ENCODE measurements around the gene DNAJC10.
"Not testable (repeated sequence)": the region's sequence is repeated elsewhere in the genome, so short reads cannot be mapped to it uniquely, and the experiment has no call there.

The DNAJC10 gene

GRCh38 chr2:182729710-182730339, 13.8 kb downstream of the DNAJC10 start:
- DNase-seq, result no peak

DNA sequence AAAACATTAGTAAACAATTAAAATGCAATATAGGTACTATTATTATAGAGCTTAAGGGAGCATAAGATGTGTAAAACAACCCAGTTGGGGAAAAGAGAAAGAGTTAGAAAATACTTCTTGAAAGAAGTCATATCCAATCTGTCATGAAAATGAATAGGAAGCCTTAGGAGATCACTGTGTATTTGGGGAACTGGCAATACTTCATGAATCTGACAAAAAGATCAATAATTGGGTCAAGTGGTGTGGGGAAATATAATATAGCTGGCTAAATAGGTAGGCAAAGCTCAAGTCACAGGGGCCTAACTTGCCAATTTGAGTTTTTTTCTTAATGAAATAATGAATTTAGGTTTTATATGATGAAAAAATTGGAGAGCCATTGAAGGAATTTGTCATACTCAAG, 14.4 kb downstream of the DNAJC10 start:
- no peak for DNase-seq

DNA sequence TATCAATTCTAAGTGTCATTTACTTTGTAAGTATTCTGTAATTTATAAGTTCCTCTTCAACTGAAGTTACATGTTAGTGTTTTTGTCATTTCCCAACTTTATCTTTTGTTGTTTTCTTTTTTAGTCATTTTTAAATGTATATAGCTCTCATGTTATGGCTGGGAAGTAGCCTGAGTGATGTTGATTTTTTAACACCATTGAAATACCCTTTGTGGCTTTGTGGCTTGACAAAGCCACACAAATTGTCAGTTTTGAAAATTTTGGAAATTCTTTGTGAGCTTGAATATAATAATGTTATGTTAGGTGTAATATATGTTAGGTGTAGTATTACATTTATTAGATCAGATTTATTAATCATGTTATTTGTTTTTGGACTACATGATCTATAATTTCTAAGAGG, 16.7 kb downstream of the DNAJC10 start:
- no peak for DNase-seq

DNA sequence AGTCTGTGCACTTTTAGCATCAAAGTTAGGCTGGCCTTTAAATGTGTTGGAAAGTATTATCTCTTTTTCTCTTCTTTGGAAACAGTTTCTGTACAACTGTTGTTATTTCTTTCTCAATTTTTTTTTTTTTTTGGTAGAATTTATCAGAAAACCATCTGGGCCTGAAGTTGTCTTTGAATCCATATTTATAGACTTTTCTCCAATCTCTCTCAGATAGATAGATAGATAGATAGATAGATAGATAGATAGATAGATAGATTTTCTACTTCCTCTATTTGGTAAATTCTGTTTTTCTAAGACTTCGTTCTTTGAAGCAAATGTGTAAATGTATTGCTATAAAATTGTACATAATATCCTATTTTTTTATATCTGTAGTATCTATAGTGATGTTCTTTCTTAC, 17.5 kb downstream of the DNAJC10 start:
- no peak for DNase-seq

DNA sequence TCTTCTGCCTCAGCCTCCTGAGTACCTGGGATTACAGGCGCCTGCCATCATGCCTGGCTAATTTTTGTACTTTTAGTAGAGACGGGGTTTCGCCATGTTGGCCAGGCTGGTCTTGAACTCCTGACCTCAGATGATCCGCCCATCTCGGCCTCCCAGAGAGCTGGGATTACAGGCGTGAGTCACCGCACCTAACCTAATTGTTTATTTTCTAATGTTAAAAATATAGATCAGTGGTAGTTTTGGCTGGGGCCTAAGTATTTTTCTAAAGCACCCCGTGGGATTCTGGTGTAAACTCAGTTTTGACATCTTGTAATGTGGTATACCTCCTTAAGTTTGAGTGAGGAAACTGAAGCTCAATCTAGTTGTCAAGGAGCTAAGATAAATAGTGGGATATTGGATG, 20.8 kb downstream of the DNAJC10 start:
- not testable (repeated sequence) for DNase-seq

GRCh38 chr2:182740701-182741100, 24.6 kb downstream of the DNAJC10 start:
- DNase-seq, result no peak

GRCh38 chr2:182741620-182742019, 25.6 kb downstream of the DNAJC10 start:
- DNase-seq, result no peak

- DNase-seq, result no peak
Measured at GRCh38 chr2:182744490-182744889, 28.4 kb downstream of the DNAJC10 start.

GRCh38 chr2:182745061-182745460, 29.0 kb downstream of the DNAJC10 start:
- no peak for DNase-seq

DNA sequence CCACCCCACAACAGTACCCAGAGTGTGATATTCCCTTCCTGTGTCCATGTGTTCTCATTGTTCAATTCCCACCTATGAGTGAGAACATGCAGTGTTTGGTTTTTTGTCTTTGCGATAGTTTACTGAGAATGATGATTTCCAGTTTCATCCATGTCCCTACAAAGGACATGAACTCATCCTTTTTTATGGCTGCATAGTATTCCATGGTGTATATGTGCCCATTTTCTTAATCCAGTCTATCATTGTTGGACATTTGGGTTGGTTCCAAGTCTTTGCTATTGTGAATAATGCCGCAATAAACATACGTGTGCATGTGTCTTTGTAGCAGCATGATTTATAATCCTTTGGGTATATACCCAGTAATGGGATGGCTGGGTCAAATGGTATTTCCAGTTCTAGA, 29.8 kb downstream of the DNAJC10 start:
- not testable (repeated sequence) for DNase-seq

DNA sequence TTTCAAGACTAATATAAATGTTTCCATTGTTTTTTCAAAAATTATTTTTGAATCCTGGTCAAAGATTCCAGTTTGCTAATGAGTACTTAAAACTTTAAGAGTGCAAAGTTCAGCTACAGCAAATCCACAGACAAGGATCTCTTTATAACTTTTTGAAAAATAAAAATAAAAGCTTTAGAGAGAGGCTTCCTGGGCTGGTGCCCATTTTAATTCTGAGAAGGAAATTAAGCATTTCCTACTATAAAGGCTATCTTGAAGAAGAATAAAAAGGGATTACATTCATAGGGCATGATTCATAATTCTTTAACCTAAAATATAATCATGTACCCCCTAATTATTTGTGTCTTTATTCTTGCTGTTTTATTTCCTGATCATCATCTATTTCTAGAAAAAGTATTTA, 38.2 kb downstream of the DNAJC10 start:
- DNase-seq, result no peak

DNA sequence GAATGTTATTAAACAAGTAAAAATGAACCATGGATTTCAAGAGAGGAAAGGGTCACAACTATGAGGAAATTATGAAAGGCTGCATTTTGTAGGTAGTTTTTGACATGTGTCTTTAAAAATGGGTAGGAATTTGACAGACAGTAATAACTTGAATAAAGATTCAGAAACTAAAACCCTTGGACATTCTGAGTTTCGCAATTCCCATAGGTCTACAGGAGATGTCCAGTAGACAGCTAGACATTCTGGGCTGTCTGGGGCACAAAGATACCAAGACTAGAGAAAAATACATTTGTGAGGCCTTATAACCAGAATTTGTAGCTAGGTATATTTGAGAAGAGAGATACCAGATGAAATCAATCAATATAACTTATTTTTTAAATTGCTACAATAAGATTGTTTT, 42.3 kb downstream of the DNAJC10 start:
- DNase-seq, result no peak

DNA sequence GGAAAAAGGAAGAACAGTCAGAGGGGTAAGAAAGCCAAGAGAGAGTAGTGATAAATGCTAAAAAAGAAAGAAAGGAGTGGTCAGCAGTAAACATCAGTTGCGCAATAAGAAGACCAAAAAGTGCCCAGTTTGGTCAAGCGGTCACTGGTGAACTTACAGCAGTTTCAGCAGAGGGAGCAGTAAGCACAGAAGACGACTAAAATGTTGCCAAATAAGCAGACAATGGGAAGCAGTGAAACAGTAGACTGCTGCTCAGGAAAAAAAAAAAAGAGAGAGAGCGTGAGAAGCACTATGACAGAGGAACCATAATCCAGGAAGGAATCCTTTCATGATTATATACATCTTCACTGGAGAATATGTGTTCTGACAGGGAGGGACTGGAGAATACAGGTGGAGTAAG, 45.8 kb downstream of the DNAJC10 start:
- DNase-seq, result no peak

DNA sequence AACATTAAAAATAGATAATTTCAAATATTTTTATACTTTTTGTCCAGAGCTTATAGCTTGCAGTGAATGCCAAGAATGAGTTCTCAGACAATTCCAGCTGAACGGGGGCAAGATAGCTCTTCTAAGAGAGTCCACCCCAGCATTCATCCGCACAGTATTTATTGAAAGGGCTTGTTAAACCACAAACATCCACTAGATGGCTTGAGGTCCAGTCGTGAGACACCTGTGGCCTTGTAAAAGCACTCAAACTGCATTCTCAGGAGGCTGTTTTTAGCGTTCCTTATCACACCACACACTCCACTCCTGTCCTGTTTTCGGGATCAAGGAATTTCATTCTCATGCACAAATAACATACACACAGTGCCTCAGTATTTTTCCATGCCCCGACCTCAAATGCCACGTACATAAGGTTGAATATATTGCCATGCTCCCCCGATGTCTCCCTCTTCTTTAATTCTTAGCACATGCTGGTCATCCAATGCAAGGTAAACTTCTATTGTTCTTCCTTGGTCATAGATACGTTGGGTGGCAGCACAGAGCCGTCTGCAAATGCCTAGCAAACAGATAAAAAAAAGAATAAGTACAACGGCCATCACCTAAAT, 47.4 kb downstream of the DNAJC10 start:
- DNase-seq, result no peak

DNA sequence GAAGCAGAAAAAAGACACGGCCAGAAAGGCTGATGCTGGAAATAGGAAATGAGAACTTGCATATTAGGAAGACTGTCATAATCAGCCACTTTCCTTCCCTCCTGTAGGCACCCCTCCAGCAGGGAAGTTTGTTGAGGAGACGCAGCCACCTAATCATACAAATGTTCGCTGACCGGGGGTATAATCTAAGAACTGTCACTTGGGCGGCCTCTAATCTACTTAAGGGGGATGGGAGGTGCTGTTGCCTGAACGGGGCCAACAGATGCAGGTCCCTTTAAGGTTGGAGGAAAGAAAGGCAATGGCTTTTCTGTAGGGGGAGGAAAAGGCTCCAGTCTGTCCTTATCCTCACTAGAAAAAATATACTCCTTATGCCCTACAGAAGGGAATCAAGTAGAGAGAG, 50.6 kb downstream of the DNAJC10 start:
- DNase-seq, result no peak

DNA sequence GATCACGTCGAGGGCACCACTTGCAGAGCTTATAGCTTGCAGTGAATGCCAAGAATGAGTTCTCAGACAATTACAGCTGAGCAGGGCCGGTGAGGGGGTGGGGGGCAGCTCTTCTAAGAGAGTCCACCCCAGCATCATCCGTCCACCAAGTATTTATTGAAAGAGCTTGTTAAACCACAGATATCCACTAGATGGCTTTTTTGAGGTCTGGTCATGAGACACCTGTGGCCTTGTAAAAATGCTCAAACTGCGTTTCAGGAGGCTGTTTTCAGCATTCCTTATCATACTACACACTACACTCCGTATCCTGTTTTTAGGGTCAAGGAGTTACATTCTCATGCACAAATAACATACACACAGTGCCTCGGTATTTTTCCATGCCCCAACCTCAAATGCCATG, 51.5 kb downstream of the DNAJC10 start:
- no peak for DNase-seq

- DNase-seq, result not testable (repeated sequence)
Measured at GRCh38 chr2:182768950-182769349, 52.9 kb downstream of the DNAJC10 start.

DNA sequence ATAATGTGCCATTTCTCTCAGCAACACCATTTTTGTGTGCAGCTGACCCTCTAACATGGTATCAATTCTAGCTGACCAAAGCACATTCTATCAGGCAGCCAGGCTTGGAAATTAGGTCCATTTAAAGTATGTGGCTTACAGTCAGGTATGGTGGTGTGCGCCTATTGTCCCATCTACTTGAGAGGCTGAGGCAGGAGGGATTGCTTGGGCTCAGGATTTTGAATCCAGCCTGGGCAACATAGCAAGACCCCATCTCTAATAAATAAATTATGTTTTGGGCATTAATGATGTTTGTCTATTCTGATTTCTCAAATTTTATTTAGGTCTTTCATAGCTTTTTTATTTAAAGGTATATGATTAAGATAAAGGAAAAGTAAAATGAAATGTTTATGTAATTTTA, 63.3 kb downstream of the DNAJC10 start:
- DNase-seq, result no peak

GRCh38 chr2:182781099-182781498, 65.0 kb downstream of the DNAJC10 start:
- not testable (repeated sequence) for DNase-seq

DNA sequence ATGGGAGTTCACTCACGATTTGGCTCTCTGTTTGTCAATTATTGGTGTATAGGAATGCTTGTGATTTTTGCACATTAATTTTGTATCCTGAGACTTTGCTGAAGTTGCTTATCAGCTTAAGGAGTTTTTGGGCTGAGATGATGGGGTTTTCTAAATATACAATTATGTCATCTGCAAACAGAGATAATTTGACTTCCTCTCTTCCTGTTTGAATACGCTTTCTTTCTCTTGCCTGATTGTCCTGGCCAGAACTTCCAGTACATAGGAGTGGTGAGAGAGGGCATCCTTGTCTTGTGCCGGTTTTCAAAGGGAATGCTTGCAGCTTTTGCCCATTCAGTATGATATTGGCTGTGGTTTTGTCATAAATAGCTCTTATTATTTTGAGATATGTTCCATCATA, 66.6 kb downstream of the DNAJC10 start:
- not testable (repeated sequence) for DNase-seq

DNA sequence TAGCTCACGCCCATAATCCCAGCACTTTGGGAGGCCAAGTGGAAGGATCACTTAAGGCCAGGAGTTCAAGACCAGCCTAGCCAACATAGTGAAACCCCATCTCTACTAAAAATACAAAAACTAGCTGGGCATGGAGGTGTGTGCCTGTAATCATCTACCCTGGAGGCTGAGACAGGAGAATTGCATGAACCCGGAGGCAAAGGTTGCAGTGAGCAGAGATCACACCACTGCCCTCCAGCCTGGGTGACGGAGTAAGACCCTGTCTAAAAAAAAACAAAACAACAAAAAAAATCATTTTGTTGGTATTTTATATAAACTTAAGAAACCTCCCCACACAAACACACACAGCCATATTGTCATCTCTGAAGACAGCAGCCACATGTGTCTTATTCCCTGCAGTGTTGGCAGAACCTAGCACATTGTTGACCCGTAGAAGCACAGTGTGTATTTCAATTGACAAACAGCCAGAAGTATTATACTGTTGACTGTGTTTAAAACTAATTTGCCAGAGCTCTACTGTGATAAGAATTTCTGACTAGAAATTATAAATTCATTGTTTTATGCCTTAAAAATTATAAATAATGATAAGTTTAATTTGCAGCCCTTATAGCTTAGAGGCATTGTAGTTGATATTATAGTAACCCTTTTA, 68.1 kb downstream of the DNAJC10 start:
- no peak for DNase-seq

DNA sequence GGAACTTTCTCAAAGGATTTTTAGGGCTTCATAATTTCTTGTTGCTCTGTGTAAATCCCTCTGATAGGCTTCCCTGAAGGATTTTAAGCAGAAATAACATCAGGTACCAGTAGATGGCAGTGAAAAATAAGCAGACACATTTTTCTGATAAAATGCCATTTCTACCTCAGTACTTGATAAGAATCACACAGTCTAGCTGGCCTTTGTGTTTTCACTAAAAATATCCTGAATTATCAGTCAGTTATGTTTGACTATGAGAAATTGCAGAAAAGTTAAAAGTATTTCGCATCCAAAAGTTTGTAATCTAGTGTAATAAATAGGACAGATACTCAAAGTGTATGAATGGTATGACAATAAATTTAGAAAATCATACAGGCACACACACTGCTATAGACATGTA, 68.7 kb downstream of the DNAJC10 start:
- DNase-seq, result no peak

DNA sequence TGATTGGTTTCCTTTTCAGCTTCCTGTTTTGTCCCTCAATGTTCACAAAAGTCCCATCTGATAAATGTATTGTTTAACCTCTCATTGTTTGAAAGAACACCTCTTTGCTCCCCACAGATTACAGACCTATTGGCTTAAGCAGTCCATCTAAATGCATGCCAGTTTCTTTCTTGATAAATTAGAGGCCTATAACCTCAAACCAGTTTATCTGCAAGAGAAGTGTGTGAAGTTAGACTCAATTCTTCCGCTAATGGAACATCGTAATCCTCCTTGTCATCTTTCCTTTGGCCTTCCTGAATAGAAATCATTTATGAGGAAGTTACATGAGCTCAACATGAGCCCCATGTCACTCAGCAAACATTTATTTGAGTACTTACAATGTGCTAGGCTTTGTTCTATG, 76.4 kb downstream of the DNAJC10 start:
- no peak for DNase-seq

- no peak for DNase-seq
Measured at GRCh38 chr2:182798736-182799135, 82.7 kb downstream of the DNAJC10 start.

GRCh38 chr2:182804128-182804527, 88.1 kb downstream of the DNAJC10 start:
- no peak for DNase-seq

Measured in stimulated activated CD4-positive, alpha-beta T cell treated with anti-CD3 and anti-CD28 coated beads, Interleukin-15, amount 100 ng/mL, for 24 hours (primary cell).